Activated CD4-positive, alpha-beta T cell treated with anti-CD3 and anti-CD28 coated beads, Interleukin-2, amount 10 ng/mL, durations not matched to agents 24 days and 14 days (primary cell): Measurements from ENCODE around the gene CARD10. TPM values are rescaled to one million over a fixed set of nuclear protein-coding genes. Genes with fewer than 3 reads are reported as not detected.

ENCODE experiments used
- DNase-seq: peaks from one replicate; pipeline ENCODE4 v3.0.0; 2022
- H3K27ac Mint-ChIP-seq: one replicate; pipeline ENCODE4 v1.8.0; 2022; ENCODE audit warnings: mild to moderate bottlenecking, mixed read lengths
- H3K27me3 Mint-ChIP-seq: one replicate; pipeline ENCODE4 v1.8.0; 2022; ENCODE audit warnings: mixed read lengths
- H3K36me3 Mint-ChIP-seq: one replicate; pipeline ENCODE4 v1.8.0; 2022; ENCODE audit warnings: low read depth, mild to moderate bottlenecking, mixed read lengths
- H3K4me1 Mint-ChIP-seq: one replicate; pipeline ENCODE4 v1.8.0; 2021; ENCODE audit warnings: mixed read lengths
- H3K4me3 Mint-ChIP-seq: one replicate; pipeline ENCODE4 v1.8.0; 2022; ENCODE audit warnings: mild to moderate bottlenecking, moderate library complexity, mixed read lengths
- H3K9me3 Mint-ChIP-seq: one replicate; pipeline ENCODE4 v1.8.0; 2021; ENCODE audit warnings: mixed read lengths
- intact Hi-C: fragments of 100-400 bp; cut with micrococcal nuclease; formaldehyde crosslinking; loops from one replicate; pipeline ENCODE4 v1.15.1; 2023
- total RNA-seq: library from RNA; stranded (reverse); gene quantifications from 2 replicates; pipeline ENCODE4 v1.2.3, GENCODE V29; 2022

The CARD10 gene
- total RNA-seq: not detected in 2 replicates

- Mint-ChIP-seq H3K27me3 (peaks cover 60% of the 10 kb centered on the region), H3K27ac (no peak within 1 kb of the TSS), H3K36me3 (no peaks in the 10 kb centered on the region), H3K4me3 (peak within 1 kb of the TSS; percentile 67), H3K4me1 (peaks cover 4% of the 10 kb centered on the region), H3K9me3 (no peaks in the 10 kb centered on the region)
- peak; percentile 73 for DNase-seq
- intact Hi-C loops: no loop called here
Measured at GRCh38 chr22:37519268-37520195, at the start of gene CARD10. CARD10 (minus strand) TSS chr22:37519415; CDS start chr22:37519200, 215 bp downstream.

- H3K36me3 Mint-ChIP-seq: no peaks in the 10 kb centered on the region
- H3K4me1 Mint-ChIP-seq: peaks cover 19% of the 10 kb centered on the region
- peaks cover 21% of the 10 kb centered on the region for H3K27me3 Mint-ChIP-seq
- intact Hi-C loops: no loop called here
- H3K9me3 Mint-ChIP-seq: no peaks in the 10 kb centered on the region
- H3K4me3 Mint-ChIP-seq: no peak overlapping the region
- no peak overlapping the region for H3K27ac Mint-ChIP-seq
- no peak for DNase-seq
Measured at GRCh38 chr22:37568448-37569008, 49.3 kb upstream of the CARD10 start.

GRCh38 chr22:37568012-37568411 is 48.8 kb upstream of the CARD10 start:
- H3K4me1 Mint-ChIP-seq: peaks cover 19% of the 10 kb centered on the region
- no peak overlapping the region for H3K27ac Mint-ChIP-seq
- no peak overlapping the region for H3K4me3 Mint-ChIP-seq
- no peaks in the 10 kb centered on the region for H3K36me3 Mint-ChIP-seq
- intact Hi-C loops: no loop called here
- H3K27me3 Mint-ChIP-seq: peaks cover 22% of the 10 kb centered on the region
- no peaks in the 10 kb centered on the region for H3K9me3 Mint-ChIP-seq
- DNase-seq: no peak

- peak; percentile 97 for DNase-seq
- H3K27me3 Mint-ChIP-seq: peaks cover 28% of the 10 kb centered on the region
- intact Hi-C loops: loop anchor here (1.0 to 2.0 kb wide), 3 partner anchors 22 to 28 kb away; no protein-coding TSS in a partner anchor
- H3K9me3 Mint-ChIP-seq: no peaks in the 10 kb centered on the region
- H3K4me3 Mint-ChIP-seq: peak overlapping the region; percentile 59
- H3K27ac Mint-ChIP-seq: peak overlapping the region; percentile 68
- no peaks in the 10 kb centered on the region for H3K36me3 Mint-ChIP-seq
- H3K4me1 Mint-ChIP-seq: peaks cover 19% of the 10 kb centered on the region
Measured at GRCh38 chr22:37566903-37567798, 47.9 kb upstream of the CARD10 start.

GRCh38 chr22:37566329-37566837 is 47.2 kb upstream of the CARD10 start:
- H3K4me1 Mint-ChIP-seq: peaks cover 26% of the 10 kb centered on the region
- DNase-seq: peak; percentile 76
- H3K4me3 Mint-ChIP-seq: peak overlapping the region; percentile 59
- peak overlapping the region; percentile 68 for H3K27ac Mint-ChIP-seq
- intact Hi-C loops: loop anchor here (2.0 kb wide), 1 partner anchor 26 kb away; no protein-coding TSS in a partner anchor
- H3K36me3 Mint-ChIP-seq: no peaks in the 10 kb centered on the region
- no peaks in the 10 kb centered on the region for H3K9me3 Mint-ChIP-seq
- peaks cover 31% of the 10 kb centered on the region for H3K27me3 Mint-ChIP-seq

GRCh38 chr22:37565830-37566229 is 46.6 kb upstream of the CARD10 start:
- intact Hi-C loops: loop anchor here (2.0 kb wide), 1 partner anchor 27 kb away; no protein-coding TSS in a partner anchor

GRCh38 chr22:37564111-37564711 is 45.0 kb upstream of the CARD10 start:
- Mint-ChIP-seq H3K27ac (peak overlapping the region; percentile 31), H3K9me3 (no peaks in the 10 kb centered on the region), H3K36me3 (no peaks in the 10 kb centered on the region), H3K27me3 (peaks cover 33% of the 10 kb centered on the region), H3K4me3 (no peak overlapping the region), H3K4me1 (peaks cover 27% of the 10 kb centered on the region)
- intact Hi-C loops: no loop called here
- no peak for DNase-seq

More at GRCh38 chr22:37565830-37566229, 46.6 kb upstream of the CARD10 start:
- Mint-ChIP-seq H3K4me1 (peaks cover 27% of the 10 kb centered on the region), H3K27ac (no peak overlapping the region), H3K36me3 (no peaks in the 10 kb centered on the region), H3K27me3 (peaks cover 31% of the 10 kb centered on the region), H3K9me3 (no peaks in the 10 kb centered on the region), H3K4me3 (no peak overlapping the region)
- no peak for DNase-seq

GRCh38 chr22:37563153-37564081 is 44.2 kb upstream of the CARD10 start:
- Mint-ChIP-seq H3K36me3 (no peaks in the 10 kb centered on the region), H3K4me3 (no peak overlapping the region), H3K9me3 (no peaks in the 10 kb centered on the region), H3K27ac (no peak overlapping the region), H3K4me1 (peaks cover 27% of the 10 kb centered on the region), H3K27me3 (peaks cover 40% of the 10 kb centered on the region)
- no peak for DNase-seq
- intact Hi-C loops: no loop called here

GRCh38 chr22:37562049-37562875 is 43.0 kb upstream of the CARD10 start:
- Mint-ChIP-seq H3K36me3 (no peaks in the 10 kb centered on the region), H3K4me1 (peaks cover 22% of the 10 kb centered on the region)
- intact Hi-C loops: no loop called here

GRCh38 chr22:37561212-37562048 is 42.2 kb upstream of the CARD10 start:
- Mint-ChIP-seq H3K9me3 (no peaks in the 10 kb centered on the region), H3K36me3 (no peaks in the 10 kb centered on the region), H3K4me3 (peak overlapping the region; percentile 67), H3K27ac (peak overlapping the region; percentile 74), H3K4me1 (peaks cover 17% of the 10 kb centered on the region), H3K27me3 (peaks cover 59% of the 10 kb centered on the region)
- intact Hi-C loops: loop anchor here (1.0 kb wide), 2 partner anchors 19 to 23 kb away; no protein-coding TSS in a partner anchor
- DNase-seq: peak; percentile 91

More at GRCh38 chr22:37562049-37562875, 43.0 kb upstream of the CARD10 start:
- Mint-ChIP-seq H3K9me3 (no peaks in the 10 kb centered on the region), H3K27ac (peak overlapping the region; percentile 74), H3K27me3 (peaks cover 52% of the 10 kb centered on the region), H3K4me3 (peak overlapping the region; percentile 67)
- DNase-seq: no peak
